SU-DHL-6 (cell line): ENCODE data around the gene TMEM154.

ENCODE experiments used
- H2AFZ ChIP-seq: fragments of 200-600 bp; sonication (generic); 2 replicates; pipeline ENCODE4 v1.6.1; 2014; ENCODE audit warnings: low read depth, mild to moderate bottlenecking, moderate library complexity, mixed read lengths, antibody characterized with exemption, low read length; ENCODE audit not compliant: severe bottlenecking
- H3F3A ChIP-seq: fragments of 200-600 bp; shearing (Covaris generic); 2 replicates; pipeline ENCODE4 v1.6.0; 2016; ENCODE audit warnings: antibody characterized with exemption, mild to moderate bottlenecking; ENCODE audit not compliant: insufficient read depth
- H3K27ac ChIP-seq: fragments of 200-600 bp; sonication (generic); 2 replicates; pipeline ENCODE4 v1.5.1; 2016; ENCODE audit warnings: low read depth, mild to moderate bottlenecking, low read length, moderate library complexity, mixed read lengths
- H3K27me3 ChIP-seq: fragments of 200-600 bp; sonication (generic), shearing (Covaris generic); 2 replicates; pipeline ENCODE4 v1.6.0; 2014; ENCODE audit warnings: mild to moderate bottlenecking, low read length
- H3K36me3 ChIP-seq: fragments of 200-600 bp; sonication (generic); 2 replicates; pipeline ENCODE4 v1.6.1; 2014; ENCODE audit warnings: mild to moderate bottlenecking, low read length, mixed read lengths
- H3K4me2 ChIP-seq: fragments of 300-600, 200-600 bp; shearing (Covaris generic), sonication (generic); 2 replicates; pipeline ENCODE4 v1.6.0; 2014; ENCODE audit warnings: low read length, low read depth, mild to moderate bottlenecking; ENCODE audit not compliant: poor library complexity, severe bottlenecking
- H3K4me3 ChIP-seq: fragments of 200-600 bp; sonication (generic); 2 replicates; pipeline ENCODE4 v1.5.1; 2014; ENCODE audit warnings: antibody characterized with exemption, low read length, mild to moderate bottlenecking, mixed read lengths; ENCODE audit not compliant: insufficient read depth, poor library complexity, severe bottlenecking
- H3K79me2 ChIP-seq: fragments of 200-600 bp; sonication (generic); 2 replicates; pipeline ENCODE4 v1.6.1; 2014; ENCODE audit warnings: mild to moderate bottlenecking, low read length, moderate library complexity; ENCODE audit not compliant: insufficient read depth
- H3K9ac ChIP-seq: fragments of 200-600 bp; sonication (generic); 2 replicates; pipeline ENCODE4 v1.7.0; 2014; ENCODE audit warnings: mild to moderate bottlenecking, low read length
- H3K9me2 ChIP-seq: fragments of 200-600 bp; sonication (generic); replicated peaks from 2 replicates; pipeline ENCODE4 v1.6.1; 2014; ENCODE audit warnings: low read length; ENCODE audit not compliant: insufficient read depth
- H3K9me3 ChIP-seq: fragments of 200-600 bp; sonication (generic); 2 replicates; pipeline ENCODE4 v1.6.1; 2014; ENCODE audit warnings: low read length, mixed read lengths; ENCODE audit not compliant: insufficient read depth
- H4K20me1 ChIP-seq: fragments of 200-600 bp; sonication (generic); 2 replicates; pipeline ENCODE4 v1.6.1; 2014; ENCODE audit warnings: low read depth, mild to moderate bottlenecking, antibody characterized with exemption, low read length, moderate library complexity, mixed read lengths
- EZH2phosphoT487 ChIP-seq: fragments of 200-600 bp; sonication (generic), shearing (Covaris generic); conservative IDR thresholded peaks from 2 replicates; pipeline ENCODE4 v1.6.1; 2018; ENCODE audit warnings: mild to moderate bottlenecking, antibody characterized with exemption, low read length, moderate library complexity, mixed read lengths
- TF ChIP-seq, protein P1 (sequence below): fragments of 200-600 bp; sonication (generic); IDR thresholded peaks from one replicate; pipeline ENCODE4 v1.5.1; 2017; ENCODE audit warnings: antibody characterized with exemption, mild to moderate bottlenecking, low read length, moderate library complexity; ENCODE audit not compliant: insufficient read depth, poor library complexity, severe bottlenecking

The TMEM154 gene

DNA sequence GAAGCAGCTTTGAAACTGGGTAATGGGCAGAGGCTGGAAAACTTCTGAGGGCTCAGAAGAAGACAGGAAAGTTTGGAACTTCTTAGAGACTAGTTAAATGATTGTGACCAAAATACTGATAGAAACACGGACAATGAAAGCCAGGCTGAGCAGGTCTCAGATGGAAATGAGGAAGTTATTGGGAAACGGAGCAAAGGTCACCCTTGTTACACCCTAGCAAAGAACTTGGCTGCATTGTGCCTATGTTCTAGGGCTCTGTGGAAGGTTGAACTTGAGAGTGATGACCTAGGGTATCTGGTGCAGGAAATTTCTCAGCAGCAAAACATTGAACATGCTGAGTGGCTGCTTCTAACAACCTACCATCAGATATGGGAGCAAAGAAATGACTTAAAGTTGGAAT lies 93.1 kb downstream of the TMEM154 start:
- no peaks in the 10 kb centered on the region for H3K27me3 ChIP-seq
- no peak for TF ChIP-seq EZH2phosphoT487
- TF ChIP-seq, protein P1, sequence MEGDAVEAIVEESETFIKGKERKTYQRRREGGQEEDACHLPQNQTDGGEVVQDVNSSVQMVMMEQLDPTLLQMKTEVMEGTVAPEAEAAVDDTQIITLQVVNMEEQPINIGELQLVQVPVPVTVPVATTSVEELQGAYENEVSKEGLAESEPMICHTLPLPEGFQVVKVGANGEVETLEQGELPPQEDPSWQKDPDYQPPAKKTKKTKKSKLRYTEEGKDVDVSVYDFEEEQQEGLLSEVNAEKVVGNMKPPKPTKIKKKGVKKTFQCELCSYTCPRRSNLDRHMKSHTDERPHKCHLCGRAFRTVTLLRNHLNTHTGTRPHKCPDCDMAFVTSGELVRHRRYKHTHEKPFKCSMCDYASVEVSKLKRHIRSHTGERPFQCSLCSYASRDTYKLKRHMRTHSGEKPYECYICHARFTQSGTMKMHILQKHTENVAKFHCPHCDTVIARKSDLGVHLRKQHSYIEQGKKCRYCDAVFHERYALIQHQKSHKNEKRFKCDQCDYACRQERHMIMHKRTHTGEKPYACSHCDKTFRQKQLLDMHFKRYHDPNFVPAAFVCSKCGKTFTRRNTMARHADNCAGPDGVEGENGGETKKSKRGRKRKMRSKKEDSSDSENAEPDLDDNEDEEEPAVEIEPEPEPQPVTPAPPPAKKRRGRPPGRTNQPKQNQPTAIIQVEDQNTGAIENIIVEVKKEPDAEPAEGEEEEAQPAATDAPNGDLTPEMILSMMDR = no peak
- no peak overlapping the region for H3K4me3 ChIP-seq

DNA sequence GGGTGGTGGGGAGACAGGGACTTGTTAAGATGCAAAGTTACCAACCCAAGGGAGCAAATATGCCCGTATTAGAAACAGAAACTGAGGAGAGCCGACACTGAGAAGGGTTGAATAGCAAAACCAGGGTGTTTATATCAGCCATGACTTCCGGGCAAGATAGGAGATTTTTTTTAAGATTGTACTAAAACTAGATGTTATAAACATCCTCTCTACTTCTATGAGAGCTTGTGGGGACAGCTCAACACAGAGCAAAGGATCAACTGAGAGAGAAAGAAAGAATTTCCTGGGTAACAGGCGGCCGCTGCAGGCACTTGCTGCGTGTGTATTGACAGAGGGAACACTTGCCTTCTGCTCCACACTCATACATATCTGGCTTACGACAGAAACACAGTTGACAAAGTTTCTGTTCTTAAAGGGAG lies 94.8 kb downstream of the TMEM154 start:
- Histone ChIP-seq H3K9me2 (no peaks in the 10 kb centered on the region), H3F3A (no peaks in the 10 kb centered on the region), H3K4me3 (no peak overlapping the region), H3K36me3 (no peaks in the 10 kb centered on the region), H3K9me3 (no peaks in the 10 kb centered on the region), H3K27ac (no peak overlapping the region), H3K27me3 (no peaks in the 10 kb centered on the region), H2AFZ (peak overlapping the region; percentile 56), H3K79me2 (no peaks in the 10 kb centered on the region), H3K9ac (peak overlapping the region; percentile 19; the same call in 1 of the 2 replicates), H4K20me1 (no peaks in the 10 kb centered on the region), H3K4me2 (peak overlapping the region; percentile 29)
- TF ChIP-seq, protein P1 = no peak
- no peak for TF ChIP-seq EZH2phosphoT487

More for the DNA sequence above, 93.1 kb downstream of the TMEM154 start:
- no peaks in the 10 kb centered on the region for H3F3A ChIP-seq
- no peak overlapping the region for H3K27ac ChIP-seq
- H3K9me2 ChIP-seq = no peaks in the 10 kb centered on the region
- no peaks in the 10 kb centered on the region for H3K79me2 ChIP-seq
- H2AFZ ChIP-seq = no peak overlapping the region
- H3K36me3 ChIP-seq = no peaks in the 10 kb centered on the region
- no peak overlapping the region for H3K9ac ChIP-seq
- H3K4me2 ChIP-seq = no peak overlapping the region
- H3K9me3 ChIP-seq = no peaks in the 10 kb centered on the region
- H4K20me1 ChIP-seq = no peaks in the 10 kb centered on the region

DNA sequence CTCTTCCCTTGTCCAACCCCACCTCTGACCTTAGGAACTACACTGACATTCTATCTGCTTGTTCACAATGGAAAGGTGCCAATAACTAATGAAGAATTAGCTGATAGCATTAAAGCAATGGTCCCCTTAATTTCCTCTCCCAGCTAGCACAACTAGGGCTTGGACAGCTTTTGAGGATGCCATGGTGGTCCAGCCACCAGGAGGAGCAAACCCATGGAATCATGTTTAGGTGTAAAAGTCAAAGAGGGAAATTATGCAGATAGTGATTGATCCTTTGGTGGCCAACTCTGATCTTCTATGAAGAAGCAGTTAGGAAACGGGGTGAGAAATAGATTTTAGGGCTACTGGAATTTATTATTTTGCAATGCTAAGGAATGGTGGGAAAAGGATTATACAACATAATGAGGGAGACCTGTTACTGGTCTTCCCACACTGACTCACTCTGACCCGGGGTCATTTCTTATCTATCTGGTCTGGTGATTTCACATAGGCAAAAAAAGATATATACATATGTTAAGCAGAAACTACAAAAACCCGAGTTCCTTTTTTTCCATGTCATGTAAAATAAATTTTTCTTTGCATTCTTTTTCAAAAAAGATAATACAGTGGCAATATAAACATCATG lies 98.1 kb downstream of the TMEM154 start:
- Histone ChIP-seq H3K4me2 (no peak overlapping the region), H3K27ac (no peak overlapping the region), H2AFZ (no peak overlapping the region), H3K79me2 (no peaks in the 10 kb centered on the region), H3K4me3 (no peak overlapping the region), H4K20me1 (no peaks in the 10 kb centered on the region), H3F3A (no peaks in the 10 kb centered on the region; the same call in 1 of the 2 replicates), H3K27me3 (no peaks in the 10 kb centered on the region), H3K9me3 (no peaks in the 10 kb centered on the region), H3K9me2 (no peaks in the 10 kb centered on the region), H3K9ac (no peak overlapping the region), H3K36me3 (no peaks in the 10 kb centered on the region)
- TF ChIP-seq, protein P1 = no peak
- TF ChIP-seq EZH2phosphoT487 = no peak
